HG03064 (cell line): Measurements from ENCODE around the gene NR2C2.

Source experiments
- ATAC-seq: cut with Tn5 transposase; IDR thresholded peaks from one replicate; pipeline ENCODE4 v1.9.1; 2021; ENCODE audit warnings: low read depth; ENCODE audit not compliant: unreplicated experiment

Gene NR2C2

GRCh38 chr3:15094187-15094875 lies 146.9 kb downstream of the NR2C2 start:
- no peak for ATAC-seq

- no peak for ATAC-seq
These were observed 148.7 kb downstream of the NR2C2 start for GRCh38 chr3:15096046-15096445.

GRCh38 chr3:15097891-15098290 lies 150.5 kb downstream of the NR2C2 start:
- no peak for ATAC-seq
